PFSK-1 (cell line): ENCODE data around the gene TESK2.

ENCODE experiments used
- FOXP2 ChIP-seq: optimal IDR thresholded peaks from 2 replicates; pipeline ENCODE3; 2011; ENCODE audit warnings: borderline replicate concordance, control low read depth, inconsistent platforms; ENCODE audit not compliant: insufficient read depth; ENCODE audit errors: extremely low read length, extremely low read depth
- POLR2AphosphoS5 ChIP-seq: IDR thresholded peaks from 2 replicates; pipeline ENCODE4 v1.6.1; 2012; ENCODE audit warnings: low read depth, mild to moderate bottlenecking, control low read depth, low read length, moderate library complexity
- REST ChIP-seq, 2 experiments: IDR thresholded peaks; 2 replicates each; pipeline versions ENCODE4 v1.6.1 to v1.8.0; 2011 to 2012; ENCODE audit warnings: low read depth in 2 of 2, low read length in 2 of 2, control low read depth in 1 of 2, inconsistent platforms in 1 of 2, mild to moderate bottlenecking in 1 of 2, moderate library complexity in 1 of 2; ENCODE audit not compliant: insufficient read depth in 1 of 2
- SIN3A ChIP-seq: IDR thresholded peaks from 2 replicates; pipeline ENCODE4 v1.6.1; 2012; ENCODE audit warnings: mild to moderate bottlenecking, low read length, moderate library complexity, borderline replicate concordance; ENCODE audit not compliant: insufficient read depth
- TAF1 ChIP-seq: IDR thresholded peaks from 2 replicates; pipeline ENCODE4 v1.6.1; 2012; ENCODE audit warnings: low read length, control low read depth, borderline replicate concordance; ENCODE audit not compliant: insufficient read depth

TESK2 gene

GRCh38 chr1:45458894-45459293 lies 32.1 kb downstream of the TESK2 start:
- TF ChIP-seq POLR2AphosphoS5: no peak

DNA sequence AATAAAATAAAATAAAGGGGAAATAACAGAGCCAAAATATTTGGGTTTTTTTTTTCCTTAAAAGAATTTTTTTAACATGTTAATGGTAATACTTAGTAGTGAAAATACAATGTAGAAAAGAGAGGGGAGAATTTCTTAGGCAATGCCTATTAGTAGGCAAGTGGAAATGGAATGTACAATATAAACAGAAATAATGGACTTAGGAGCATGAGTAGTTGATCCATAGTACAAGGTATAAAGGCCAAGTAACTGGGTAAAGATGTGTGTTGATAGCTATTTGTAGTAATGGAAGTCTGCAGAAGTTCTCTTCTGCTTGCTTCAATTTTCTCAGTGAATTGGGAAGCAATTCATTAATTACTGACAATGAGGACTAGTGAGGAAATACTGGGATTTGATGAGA lies 34.4 kb downstream of the TESK2 start:
- TF ChIP-seq REST (IDR thresholded peaks at IDR 0.05; ENCODE audit: insufficient read depth in 1 of 2, low read depth in 2 of 2, low read length in 2 of 2) (no peak), FOXP2 (no peak)

GRCh38 chr1:45455162-45455561 lies 35.8 kb downstream of the TESK2 start:
- no peak for TF ChIP-seq SIN3A
- TF ChIP-seq FOXP2: no peak
- no peak for TF ChIP-seq REST (IDR thresholded peaks at IDR 0.05; ENCODE audit: insufficient read depth in 1 of 2, low read depth in 2 of 2, low read length in 2 of 2)
- TF ChIP-seq TAF1: no peak
- TF ChIP-seq POLR2AphosphoS5: no peak

- TF ChIP-seq REST (IDR thresholded peaks at IDR 0.05; ENCODE audit: insufficient read depth in 1 of 2, low read depth in 2 of 2, low read length in 2 of 2): no peak
- TF ChIP-seq SIN3A: no peak
- TF ChIP-seq POLR2AphosphoS5: no peak
- no peak for TF ChIP-seq FOXP2
- TF ChIP-seq TAF1: no peak
Measured at GRCh38 chr1:45454464-45454863, 36.5 kb downstream of the TESK2 start.

DNA sequence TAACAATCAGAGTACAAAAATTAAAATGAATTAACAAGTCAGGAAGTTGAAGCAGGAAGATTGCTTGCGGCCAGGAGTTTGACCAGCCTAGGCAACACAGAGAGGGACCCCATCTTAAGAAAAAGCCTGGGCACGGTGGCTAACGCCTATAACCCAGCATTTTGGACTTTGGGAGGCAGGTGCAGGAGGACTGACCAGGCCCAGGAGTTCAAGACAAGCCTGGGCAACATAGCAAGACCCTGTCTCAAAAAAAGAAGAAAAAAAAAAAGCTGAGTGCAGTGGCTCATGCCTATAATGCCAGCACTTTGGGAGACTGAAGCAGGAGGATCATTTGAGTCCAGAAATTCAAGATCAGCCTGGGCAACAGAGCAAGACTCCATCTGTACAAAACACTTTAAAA lies 38.5 kb downstream of the TESK2 start:
- no peak for TF ChIP-seq FOXP2
- no peak for TF ChIP-seq POLR2AphosphoS5
- no peak for TF ChIP-seq TAF1
- no peak for TF ChIP-seq SIN3A
- TF ChIP-seq REST (IDR thresholded peaks at IDR 0.05; ENCODE audit: insufficient read depth in 1 of 2, low read depth in 2 of 2, low read length in 2 of 2): no peak

GRCh38 chr1:45448357-45448756 lies 42.6 kb downstream of the TESK2 start:
- TF ChIP-seq FOXP2 (no peak), POLR2AphosphoS5 (no peak), REST (IDR thresholded peaks at IDR 0.05; ENCODE audit: insufficient read depth in 1 of 2, low read depth in 2 of 2, low read length in 2 of 2) (no peak), SIN3A (no peak), TAF1 (no peak)
